Activated T-cell treated with anti-CD3 and anti-CD28 coated beads, Interleukin-2, amount 50 U/mL, for 72 hours (primary cell): ENCODE data around the gene RHOB. TPM values are rescaled to one million over a fixed set of nuclear protein-coding genes. Genes with fewer than 3 reads are reported as not detected.

Experiments
- ATAC-seq, 2 donors: fragments of 150-1000 bp; cut with Tn5 transposase; replicated peaks in 1 of 2; 2 replicates each; pipeline ENCODE4 v1.10.0; 2021; ENCODE audit warnings: moderate library complexity in 2 of 2, mild to moderate bottlenecking in 1 of 2
- DNase-seq, 2 donors: peaks; one replicate each; pipeline ENCODE4 v3.0.0; 2021 to 2022; ENCODE audit warnings: mixed read lengths in 1 of 2
- H3K27ac Mint-ChIP-seq: one replicate; pipeline ENCODE4 v1.8.0; 2022; ENCODE audit warnings: mild to moderate bottlenecking, moderate library complexity, mixed read lengths
- H3K27me3 Mint-ChIP-seq: one replicate; pipeline ENCODE4 v1.8.0; 2022; ENCODE audit warnings: low read depth, mixed read lengths
- H3K36me3 Mint-ChIP-seq, 2 donors: one replicate each; pipeline ENCODE4 v1.8.0; 2022; ENCODE audit warnings: mixed read lengths in 2 of 2, mild to moderate bottlenecking in 1 of 2; ENCODE audit not compliant: insufficient read depth in 2 of 2
- H3K4me1 Mint-ChIP-seq: one replicate; pipeline ENCODE4 v1.8.0; 2022; ENCODE audit warnings: low read depth, mixed read lengths
- H3K4me3 Mint-ChIP-seq, 2 donors: one replicate each; pipeline ENCODE4 v1.8.0; 2022; ENCODE audit warnings: mild to moderate bottlenecking in 2 of 2, mixed read lengths in 2 of 2, moderate library complexity in 2 of 2
- H3K9me3 Mint-ChIP-seq, 2 donors: one replicate each; pipeline ENCODE4 v1.8.0; 2022; ENCODE audit warnings: mixed read lengths in 2 of 2
- total RNA-seq, 2 donors: library from RNA; stranded (reverse); gene quantifications; one replicate each; pipeline ENCODE4 v1.2.3, GENCODE V29; 2022

The RHOB gene
- total RNA-seq, 2 donors from 2014 or later = 17.5 to 44.7 TPM

- no peaks in the 10 kb centered on the region for H3K9me3 Mint-ChIP-seq
- no peak for DNase-seq
- H3K36me3 Mint-ChIP-seq = no peaks in the 10 kb centered on the region
- H3K4me1 Mint-ChIP-seq = no peaks in the 10 kb centered on the region
- H3K27me3 Mint-ChIP-seq = peaks cover 7% of the 10 kb centered on the region
- no peak for ATAC-seq
- no peak overlapping the region for H3K4me3 Mint-ChIP-seq
- H3K27ac Mint-ChIP-seq = no peak overlapping the region
Observed at GRCh38 chr2:20471902-20472559, 25.2 kb downstream of the RHOB start.

GRCh38 chr2:20472569-20472968 lies 25.7 kb downstream of the RHOB start:
- Mint-ChIP-seq H3K27ac (no peak overlapping the region), H3K36me3 (no peaks in the 10 kb centered on the region), H3K4me1 (no peaks in the 10 kb centered on the region), H3K4me3 (no peak overlapping the region), H3K27me3 (peaks cover 7% of the 10 kb centered on the region), H3K9me3 (no peaks in the 10 kb centered on the region)
- no peak for DNase-seq
- no peak for ATAC-seq

GRCh38 chr2:20473128-20473527 lies 26.3 kb downstream of the RHOB start:
- Mint-ChIP-seq H3K9me3 (no peaks in the 10 kb centered on the region), H3K36me3 (no peaks in the 10 kb centered on the region), H3K27me3 (peaks cover 7% of the 10 kb centered on the region), H3K4me1 (no peaks in the 10 kb centered on the region), H3K27ac (no peak overlapping the region), H3K4me3 (no peak overlapping the region)
- DNase-seq = no peak
- ATAC-seq = no peak

- Mint-ChIP-seq H3K27ac (no peak overlapping the region), H3K36me3 (no peaks in the 10 kb centered on the region), H3K4me1 (no peaks in the 10 kb centered on the region), H3K9me3 (peaks cover 0 to 2% of the 10 kb centered on the region in 2 donors), H3K4me3 (no peak overlapping the region), H3K27me3 (peaks cover 7% of the 10 kb centered on the region)
- DNase-seq (no peak), ATAC-seq (no peak)
Observed at GRCh38 chr2:20474757-20475566, 28.1 kb downstream of the RHOB start.

- Mint-ChIP-seq H3K27me3 (peaks cover 7% of the 10 kb centered on the region), H3K9me3 (peaks cover 0 to 2% of the 10 kb centered on the region in 2 donors), H3K4me1 (no peaks in the 10 kb centered on the region), H3K4me3 (no peak overlapping the region), H3K36me3 (no peaks in the 10 kb centered on the region), H3K27ac (no peak overlapping the region)
- DNase-seq (no peak), ATAC-seq (no peak)
Observed at GRCh38 chr2:20475567-20475952, 28.7 kb downstream of the RHOB start.

- peaks cover 0 to 2% of the 10 kb centered on the region in 2 donors for H3K9me3 Mint-ChIP-seq
- H3K4me1 Mint-ChIP-seq = no peaks in the 10 kb centered on the region
- no peak for DNase-seq
- no peak overlapping the region for H3K27ac Mint-ChIP-seq
- H3K4me3 Mint-ChIP-seq = no peak overlapping the region
- H3K36me3 Mint-ChIP-seq = no peaks in the 10 kb centered on the region
- ATAC-seq = no peak
- peaks cover 7% of the 10 kb centered on the region for H3K27me3 Mint-ChIP-seq
Observed at GRCh38 chr2:20476481-20476880, 29.6 kb downstream of the RHOB start.

GRCh38 chr2:20476950-20477349 lies 30.1 kb downstream of the RHOB start:
- DNase-seq (no peak), ATAC-seq (no peak)
- Mint-ChIP-seq H3K36me3 (no peaks in the 10 kb centered on the region), H3K27ac (no peak overlapping the region), H3K27me3 (peaks cover 7% of the 10 kb centered on the region), H3K4me1 (no peaks in the 10 kb centered on the region), H3K9me3 (peaks cover 0 to 2% of the 10 kb centered on the region in 2 donors), H3K4me3 (no peak overlapping the region)

- H3K4me1 Mint-ChIP-seq = no peaks in the 10 kb centered on the region
- peaks cover 13% of the 10 kb centered on the region for H3K27me3 Mint-ChIP-seq
- peaks cover 0 to 2% of the 10 kb centered on the region in 2 donors for H3K9me3 Mint-ChIP-seq
- no peaks in the 10 kb centered on the region for H3K36me3 Mint-ChIP-seq
- H3K4me3 Mint-ChIP-seq = no peak overlapping the region
- no peak overlapping the region for H3K27ac Mint-ChIP-seq
- DNase-seq (no peak), ATAC-seq (no peak)
Observed at GRCh38 chr2:20478961-20479360, 32.1 kb downstream of the RHOB start.

- no peaks in the 10 kb centered on the region for H3K36me3 Mint-ChIP-seq
Observed at GRCh38 chr2:20479835-20480234, 33.0 kb downstream of the RHOB start.

GRCh38 chr2:20480913-20481312 lies 34.0 kb downstream of the RHOB start:
- peaks cover 9% of the 10 kb centered on the region for H3K27me3 Mint-ChIP-seq
- peaks cover 0 to 2% of the 10 kb centered on the region in 2 donors for H3K9me3 Mint-ChIP-seq
- no peaks in the 10 kb centered on the region for H3K36me3 Mint-ChIP-seq
- ATAC-seq (no peak), DNase-seq (no peak)
- H3K4me1 Mint-ChIP-seq = no peaks in the 10 kb centered on the region
- H3K4me3 Mint-ChIP-seq = no peak overlapping the region
- no peak overlapping the region for H3K27ac Mint-ChIP-seq

More at GRCh38 chr2:20479835-20480234, 33.0 kb downstream of the RHOB start:
- H3K9me3 Mint-ChIP-seq = peaks cover 0 to 2% of the 10 kb centered on the region in 2 donors
- H3K27ac Mint-ChIP-seq = no peak overlapping the region
- H3K4me1 Mint-ChIP-seq = no peaks in the 10 kb centered on the region
- no peak overlapping the region for H3K4me3 Mint-ChIP-seq
- H3K27me3 Mint-ChIP-seq = peaks cover 13% of the 10 kb centered on the region
- no peak for ATAC-seq
- no peak for DNase-seq

GRCh38 chr2:20481798-20482405 lies 35.0 kb downstream of the RHOB start:
- Mint-ChIP-seq H3K36me3 (no peaks in the 10 kb centered on the region), H3K9me3 (peaks cover 0 to 2% of the 10 kb centered on the region in 2 donors), H3K27ac (no peak overlapping the region), H3K27me3 (peaks cover 6% of the 10 kb centered on the region), H3K4me3 (no peak overlapping the region), H3K4me1 (no peaks in the 10 kb centered on the region)
- DNase-seq (no peak), ATAC-seq (no peak)

GRCh38 chr2:20482725-20483124 lies 35.9 kb downstream of the RHOB start:
- ATAC-seq (no peak), DNase-seq (no peak)
- Mint-ChIP-seq H3K4me1 (no peaks in the 10 kb centered on the region), H3K27me3 (peaks cover 6% of the 10 kb centered on the region), H3K9me3 (peaks cover 0 to 2% of the 10 kb centered on the region in 2 donors), H3K4me3 (no peak overlapping the region), H3K36me3 (no peaks in the 10 kb centered on the region), H3K27ac (no peak overlapping the region)

GRCh38 chr2:20483194-20483895 lies 36.5 kb downstream of the RHOB start:
- DNase-seq = no peak
- no peak overlapping the region for H3K27ac Mint-ChIP-seq

More at GRCh38 chr2:20483194-20483895, 36.5 kb downstream of the RHOB start:
- H3K4me1 Mint-ChIP-seq = no peaks in the 10 kb centered on the region
- no peaks in the 10 kb centered on the region for H3K36me3 Mint-ChIP-seq
- H3K27me3 Mint-ChIP-seq = peaks cover 6% of the 10 kb centered on the region
- peaks cover 0 to 2% of the 10 kb centered on the region in 2 donors for H3K9me3 Mint-ChIP-seq
- no peak for ATAC-seq
- no peak overlapping the region for H3K4me3 Mint-ChIP-seq
